OCI-LY3 (cell line): ENCODE results near the gene TDP2.

ENCODE experiments used
- H2AFZ ChIP-seq: fragments of 200-600, 300-600 bp; shearing (Covaris generic); 2 replicates; pipeline ENCODE4 v1.6.0; 2014; ENCODE audit warnings: antibody characterized with exemption, low read depth, low read length
- H3K27ac ChIP-seq: fragments of 200-600, 300-600 bp; sonication (generic); 2 replicates; pipeline ENCODE4 v1.5.1; 2014; ENCODE audit warnings: mild to moderate bottlenecking, low read length, moderate library complexity, mixed read lengths
- H3K27me3 ChIP-seq: fragments of 200-600, 300-600 bp; sonication (generic); 2 replicates; pipeline ENCODE4 v1.6.1; 2014; ENCODE audit warnings: low read depth, low read length, mixed read lengths
- H3K36me3 ChIP-seq: fragments of 200-600, 300-600 bp; sonication (generic); replicated peaks from 2 replicates; pipeline ENCODE3; 2014; ENCODE audit warnings: low read depth, low read length, mixed read lengths
- H3K4me1 ChIP-seq: fragments of 300-600, 200-600 bp; sonication (generic); 2 replicates; pipeline ENCODE4 v1.6.1; 2014; ENCODE audit warnings: low read length, mixed read lengths
- H3K4me2 ChIP-seq: fragments of 200-600, 300-600 bp; sonication (generic); 2 replicates; pipeline ENCODE4 v1.6.1; 2014; ENCODE audit warnings: low read length, mixed read lengths
- H3K4me3 ChIP-seq: fragments of 300-600, 200-600 bp; sonication (generic); 2 replicates; pipeline ENCODE4 v1.5.1; 2014; ENCODE audit warnings: antibody characterized with exemption, mild to moderate bottlenecking, low read length, moderate library complexity
- H3K79me2 ChIP-seq: fragments of 300-600, 200-600 bp; shearing (Covaris generic); 2 replicates; pipeline ENCODE4 v1.6.1; 2014; ENCODE audit warnings: mild to moderate bottlenecking, low read length, mixed read lengths
- H3K9ac ChIP-seq: fragments of 300-600, 200-600 bp; shearing (Covaris generic); 2 replicates; pipeline ENCODE4 v1.6.0; 2014; ENCODE audit warnings: mild to moderate bottlenecking, low read length, moderate library complexity
- H3K9me3 ChIP-seq: fragments of 200-600, 300-600 bp; shearing (Covaris generic); 2 replicates; pipeline ENCODE4 v1.6.1; 2014; ENCODE audit warnings: low read length, mixed read lengths; ENCODE audit not compliant: insufficient read depth
- H4K20me1 ChIP-seq: fragments of 200-600, 300-600 bp; sonication (generic); 2 replicates; pipeline ENCODE4 v1.6.1; 2016; ENCODE audit warnings: low read length, mixed read lengths; ENCODE audit not compliant: insufficient read depth
- EZH2phosphoT487 ChIP-seq: fragments of 200-600 bp; shearing (Covaris generic); IDR thresholded peaks from 2 replicates; pipeline ENCODE4 v1.6.1; 2018; ENCODE audit warnings: antibody characterized with exemption, mixed run types, low read depth
- TF ChIP-seq, protein P1 (sequence below): fragments of 200-600, 300-600 bp; sonication (generic); IDR thresholded peaks from 2 replicates; pipeline ENCODE4 v1.5.1; 2014; ENCODE audit warnings: antibody characterized with exemption, low read length, low read depth

Gene TDP2

DNA sequence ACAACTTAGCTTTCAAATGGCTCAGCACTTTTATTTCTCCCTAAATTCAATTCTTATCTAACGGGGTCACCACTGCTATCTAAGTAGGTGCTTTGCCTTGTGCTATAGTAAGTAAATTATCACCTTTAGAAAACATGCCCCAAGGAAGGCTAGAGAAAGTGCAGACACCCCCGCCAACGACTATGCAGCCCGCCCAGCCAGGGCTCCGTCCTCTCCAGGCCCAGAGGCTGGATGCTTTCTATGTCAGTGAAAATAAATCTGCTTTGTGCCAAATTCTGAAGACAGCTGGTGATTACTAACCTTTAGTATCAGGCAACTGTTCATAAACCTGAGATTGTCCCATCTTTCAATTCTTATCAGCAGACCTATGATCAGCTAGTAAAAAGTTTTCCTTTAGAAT lies 35.0 kb downstream of the TDP2 start:
- Histone ChIP-seq H3K4me2 (no peak overlapping the region), H3K27me3 (no peaks in the 10 kb centered on the region), H4K20me1 (no peaks in the 10 kb centered on the region), H3K27ac (no peak overlapping the region), H3K9me3 (no peaks in the 10 kb centered on the region), H2AFZ (no peak overlapping the region), H3K79me2 (no peaks in the 10 kb centered on the region), H3K9ac (no peak overlapping the region), H3K4me1 (no peaks in the 10 kb centered on the region), H3K36me3 (no peaks in the 10 kb centered on the region), H3K4me3 (no peak overlapping the region)
- TF ChIP-seq, protein P1, sequence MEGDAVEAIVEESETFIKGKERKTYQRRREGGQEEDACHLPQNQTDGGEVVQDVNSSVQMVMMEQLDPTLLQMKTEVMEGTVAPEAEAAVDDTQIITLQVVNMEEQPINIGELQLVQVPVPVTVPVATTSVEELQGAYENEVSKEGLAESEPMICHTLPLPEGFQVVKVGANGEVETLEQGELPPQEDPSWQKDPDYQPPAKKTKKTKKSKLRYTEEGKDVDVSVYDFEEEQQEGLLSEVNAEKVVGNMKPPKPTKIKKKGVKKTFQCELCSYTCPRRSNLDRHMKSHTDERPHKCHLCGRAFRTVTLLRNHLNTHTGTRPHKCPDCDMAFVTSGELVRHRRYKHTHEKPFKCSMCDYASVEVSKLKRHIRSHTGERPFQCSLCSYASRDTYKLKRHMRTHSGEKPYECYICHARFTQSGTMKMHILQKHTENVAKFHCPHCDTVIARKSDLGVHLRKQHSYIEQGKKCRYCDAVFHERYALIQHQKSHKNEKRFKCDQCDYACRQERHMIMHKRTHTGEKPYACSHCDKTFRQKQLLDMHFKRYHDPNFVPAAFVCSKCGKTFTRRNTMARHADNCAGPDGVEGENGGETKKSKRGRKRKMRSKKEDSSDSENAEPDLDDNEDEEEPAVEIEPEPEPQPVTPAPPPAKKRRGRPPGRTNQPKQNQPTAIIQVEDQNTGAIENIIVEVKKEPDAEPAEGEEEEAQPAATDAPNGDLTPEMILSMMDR: no peak
- TF ChIP-seq EZH2phosphoT487: no peak

- TF ChIP-seq, protein P1: no peak
- TF ChIP-seq EZH2phosphoT487: no peak
- no peaks in the 10 kb centered on the region for H3K79me2 ChIP-seq
- no peak overlapping the region for H3K9ac ChIP-seq
- no peaks in the 10 kb centered on the region for H3K4me1 ChIP-seq
- H3K4me3 ChIP-seq: no peak overlapping the region
- no peaks in the 10 kb centered on the region for H3K9me3 ChIP-seq
- H3K27ac ChIP-seq: no peak overlapping the region
- no peaks in the 10 kb centered on the region for H3K36me3 ChIP-seq
- no peaks in the 10 kb centered on the region for H3K27me3 ChIP-seq
- no peak overlapping the region for H3K4me2 ChIP-seq
- H2AFZ ChIP-seq: no peak overlapping the region
- H4K20me1 ChIP-seq: no peaks in the 10 kb centered on the region
Measured at GRCh38 chr6:24630856-24631505, 35.7 kb downstream of the TDP2 start.

DNA sequence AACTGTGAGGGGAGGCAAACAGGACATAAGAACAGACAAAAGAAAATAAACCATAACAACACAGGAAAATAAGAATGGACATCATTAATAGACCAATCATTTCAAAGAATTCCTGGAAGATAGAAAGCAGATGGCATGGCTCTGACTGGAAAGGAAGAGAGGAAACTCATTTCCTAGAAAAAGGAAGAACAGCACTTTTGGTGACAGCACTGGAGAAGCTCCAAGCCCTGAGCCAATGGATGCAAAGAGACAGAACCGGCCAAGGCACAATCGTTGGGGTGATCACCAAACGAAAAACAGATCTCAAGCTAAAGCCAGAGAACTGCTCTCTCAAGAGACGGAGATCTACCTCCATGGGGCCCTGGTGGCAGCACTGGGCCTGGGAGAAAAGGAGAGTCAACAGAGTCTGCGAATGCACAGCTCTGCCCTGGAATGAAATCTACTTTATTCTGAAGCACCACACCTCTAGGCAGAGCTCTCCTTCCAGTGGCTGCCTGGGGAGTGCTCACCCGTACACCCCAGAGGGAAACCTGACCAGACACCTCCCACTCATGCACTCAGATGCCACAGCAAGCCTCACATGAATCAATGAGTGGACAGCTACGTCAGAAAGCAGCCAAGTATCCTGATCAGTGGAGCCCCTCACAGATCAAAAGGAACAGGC lies 44.9 kb downstream of the TDP2 start:
- Histone ChIP-seq H3K79me2 (no peaks in the 10 kb centered on the region), H3K9ac (no peak overlapping the region), H3K4me1 (no peaks in the 10 kb centered on the region), H3K4me3 (no peak overlapping the region), H4K20me1 (no peaks in the 10 kb centered on the region), H3K9me3 (no peaks in the 10 kb centered on the region), H3K36me3 (no peaks in the 10 kb centered on the region), H3K27me3 (no peaks in the 10 kb centered on the region), H3K27ac (no peak overlapping the region), H3K4me2 (no peak overlapping the region), H2AFZ (no peak overlapping the region)
- TF ChIP-seq, protein P1: no peak
- TF ChIP-seq EZH2phosphoT487: no peak

- Histone ChIP-seq H4K20me1 (no peaks in the 10 kb centered on the region), H3K4me2 (no peak overlapping the region), H3K9me3 (no peaks in the 10 kb centered on the region), H3K79me2 (no peaks in the 10 kb centered on the region), H3K9ac (no peak overlapping the region), H3K36me3 (no peaks in the 10 kb centered on the region), H3K4me1 (no peaks in the 10 kb centered on the region), H3K27me3 (no peaks in the 10 kb centered on the region), H3K27ac (no peak overlapping the region), H2AFZ (no peak overlapping the region), H3K4me3 (no peak overlapping the region)
- TF ChIP-seq, protein P1: no peak
- TF ChIP-seq EZH2phosphoT487: no peak
Measured at GRCh38 chr6:24620637-24621036, 46.1 kb downstream of the TDP2 start.
